GM21390 (cell line): ENCODE results near the gene TGFB1.
"Not testable (repeated sequence)": the region's sequence is repeated elsewhere in the genome, so short reads cannot be mapped to it uniquely, and the experiment has no call there.

Experiments
- ATAC-seq: cut with Tn5 transposase; IDR thresholded peaks from one replicate; pipeline ENCODE4 v1.9.1; 2021; ENCODE audit not compliant: unreplicated experiment

The TGFB1 gene

DNA sequence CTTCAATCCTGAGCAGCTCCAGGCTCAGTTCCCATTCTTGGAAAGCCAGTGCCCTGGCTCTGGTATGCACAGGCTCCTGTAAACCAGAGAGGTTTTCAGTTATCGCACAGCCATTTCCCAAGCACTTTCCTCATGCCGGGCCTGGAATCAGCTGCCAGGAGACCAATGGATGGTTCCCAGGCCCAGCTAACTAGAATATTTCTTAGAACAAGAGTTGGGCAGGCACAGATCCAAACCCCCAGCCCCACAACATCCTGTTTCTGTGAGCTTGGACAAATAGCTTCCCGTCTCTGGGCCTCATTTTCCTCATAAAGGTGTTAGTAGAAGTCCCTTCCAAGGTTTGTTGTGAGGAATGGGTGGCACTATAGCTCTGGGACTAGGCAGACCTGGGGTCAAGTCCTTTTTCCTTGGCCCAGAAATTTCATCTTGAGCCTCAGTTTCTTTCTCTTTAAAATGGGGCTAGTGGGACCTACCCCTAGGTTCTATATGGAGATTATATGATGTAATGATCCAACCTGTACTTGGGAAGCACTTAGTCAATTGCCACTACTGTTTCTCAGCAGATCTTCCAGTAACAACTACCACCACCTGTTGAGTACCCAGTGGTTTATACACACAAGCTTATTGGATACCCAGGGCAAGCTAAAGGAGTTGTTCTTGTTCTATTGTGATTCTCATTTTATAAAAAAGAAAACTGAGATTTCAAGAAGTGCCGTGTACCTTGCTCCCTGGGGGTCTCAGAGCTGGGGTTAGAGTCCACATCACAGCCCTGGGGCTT is 48.8 kb downstream of the TGFB1 start:
- ATAC-seq = no peak

DNA sequence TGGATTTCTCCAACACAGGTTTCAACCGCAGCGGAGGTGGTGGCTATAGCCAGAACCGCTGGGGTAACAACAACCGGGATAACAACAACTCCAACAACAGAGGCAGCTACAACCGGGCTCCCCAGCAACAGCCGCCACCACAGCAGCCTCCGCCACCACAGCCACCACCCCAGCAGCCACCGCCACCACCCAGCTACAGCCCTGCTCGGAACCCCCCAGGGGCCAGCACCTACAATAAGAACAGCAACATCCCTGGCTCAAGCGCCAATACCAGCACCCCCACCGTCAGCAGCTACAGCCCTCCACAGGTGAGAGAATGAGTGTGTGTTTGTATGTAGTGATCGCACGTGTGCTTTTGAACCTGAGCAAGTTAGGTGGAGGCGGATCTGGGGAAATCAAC is 49.8 kb downstream of the TGFB1 start:
- ATAC-seq = no peak

DNA sequence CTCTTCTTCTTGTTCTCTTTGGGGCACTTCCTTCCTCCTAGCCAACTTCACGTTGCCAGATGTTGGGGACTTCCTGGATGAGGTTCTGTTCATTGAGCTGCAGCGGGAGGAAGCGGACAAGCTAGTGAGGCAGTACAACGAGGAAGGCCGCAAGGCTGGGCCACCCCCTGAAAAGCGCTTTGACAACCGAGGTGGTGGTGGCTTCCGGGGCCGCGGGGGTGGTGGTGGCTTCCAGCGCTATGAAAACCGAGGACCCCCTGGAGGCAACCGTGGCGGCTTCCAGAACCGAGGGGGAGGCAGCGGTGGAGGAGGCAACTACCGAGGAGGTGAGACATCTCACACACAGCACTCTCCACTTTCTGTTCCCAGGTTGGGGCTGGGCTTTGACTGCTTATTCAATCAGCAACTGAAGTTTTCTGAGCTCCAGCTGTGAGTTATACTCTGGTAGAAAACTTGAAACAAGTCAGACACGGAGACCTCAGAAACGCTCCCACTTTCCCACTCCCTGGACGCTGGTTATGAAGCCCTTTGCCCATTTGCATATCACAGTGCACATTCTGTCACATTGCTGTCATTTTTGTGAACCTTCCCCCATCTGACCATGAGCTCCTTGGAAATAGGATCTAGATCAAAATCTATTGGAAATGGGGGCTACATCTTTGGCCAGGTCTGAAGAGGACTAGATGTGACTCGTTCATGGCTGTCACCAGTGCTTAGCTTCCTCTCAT is 50.9 kb downstream of the TGFB1 start:
- no peak for ATAC-seq

DNA sequence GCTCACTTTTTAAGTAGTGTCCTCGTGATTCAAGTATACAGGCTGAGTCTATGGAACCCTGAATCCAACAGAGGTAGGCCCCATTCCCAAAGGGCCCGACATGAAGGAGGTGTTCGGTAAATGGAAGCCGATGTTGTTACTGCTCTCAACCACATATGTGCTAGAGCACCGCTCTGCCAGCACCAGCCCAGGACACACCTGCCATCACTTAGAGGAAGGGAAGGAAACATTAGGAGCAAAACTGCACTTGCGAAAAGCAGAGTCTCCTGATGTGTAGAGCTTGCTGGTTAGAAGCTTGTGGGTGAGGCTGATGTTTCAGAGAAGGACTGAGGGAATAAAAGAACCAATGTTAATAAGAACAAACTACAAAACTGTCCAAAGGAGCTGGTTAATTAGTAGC is 53.2 kb downstream of the TGFB1 start:
- ATAC-seq = no peak

DNA sequence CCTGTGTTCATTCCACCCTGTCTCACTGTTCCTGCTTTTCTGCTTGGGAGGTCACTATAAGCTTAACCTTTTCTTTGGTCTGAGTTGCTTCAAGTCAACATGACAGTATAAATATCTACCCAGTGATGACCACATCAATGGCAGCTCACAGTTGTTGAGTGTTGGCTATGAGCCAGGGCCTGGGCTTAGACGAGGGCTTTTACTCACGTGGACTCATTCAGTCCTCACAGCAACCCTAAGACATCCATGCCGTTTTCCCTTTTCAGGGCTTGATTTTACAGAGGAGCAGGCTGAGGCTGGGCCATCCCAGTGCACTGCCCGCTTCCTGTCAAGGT is 54.0 kb downstream of the TGFB1 start:
- no peak for ATAC-seq

DNA sequence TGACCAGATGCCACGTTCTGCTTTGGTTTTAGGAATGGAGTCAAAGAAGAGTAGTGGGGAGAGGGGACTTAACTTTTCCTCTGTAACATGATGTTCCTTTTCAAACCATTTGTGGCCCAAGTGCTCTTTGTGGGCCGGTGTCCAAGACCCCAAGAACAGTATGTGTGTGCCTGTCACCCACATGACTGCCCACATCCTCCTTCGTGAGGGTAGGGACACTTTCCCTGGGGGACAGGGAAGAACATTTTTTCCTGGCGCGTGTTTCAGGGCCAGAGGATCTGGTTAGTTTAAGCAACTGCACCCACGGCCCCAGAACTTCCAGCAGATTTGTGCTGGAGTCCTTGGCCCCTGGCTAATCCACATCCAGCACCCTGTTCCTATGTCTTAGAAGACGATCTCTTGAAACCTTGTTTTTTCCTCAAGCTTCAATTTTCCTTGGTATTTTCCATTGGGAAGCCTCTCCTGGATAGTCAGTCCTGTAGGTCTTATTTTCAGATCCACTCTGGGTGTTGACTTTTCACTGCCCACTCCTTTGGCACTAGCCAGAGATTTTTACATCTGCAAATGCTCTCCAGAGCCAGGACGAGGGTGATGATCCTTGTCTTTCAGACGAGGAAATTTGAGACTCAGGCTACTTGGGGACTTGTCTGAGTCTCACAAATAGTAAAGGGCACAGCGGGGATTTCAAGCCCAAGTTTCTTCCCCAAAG is 54.5 kb downstream of the TGFB1 start:
- no peak for ATAC-seq

DNA sequence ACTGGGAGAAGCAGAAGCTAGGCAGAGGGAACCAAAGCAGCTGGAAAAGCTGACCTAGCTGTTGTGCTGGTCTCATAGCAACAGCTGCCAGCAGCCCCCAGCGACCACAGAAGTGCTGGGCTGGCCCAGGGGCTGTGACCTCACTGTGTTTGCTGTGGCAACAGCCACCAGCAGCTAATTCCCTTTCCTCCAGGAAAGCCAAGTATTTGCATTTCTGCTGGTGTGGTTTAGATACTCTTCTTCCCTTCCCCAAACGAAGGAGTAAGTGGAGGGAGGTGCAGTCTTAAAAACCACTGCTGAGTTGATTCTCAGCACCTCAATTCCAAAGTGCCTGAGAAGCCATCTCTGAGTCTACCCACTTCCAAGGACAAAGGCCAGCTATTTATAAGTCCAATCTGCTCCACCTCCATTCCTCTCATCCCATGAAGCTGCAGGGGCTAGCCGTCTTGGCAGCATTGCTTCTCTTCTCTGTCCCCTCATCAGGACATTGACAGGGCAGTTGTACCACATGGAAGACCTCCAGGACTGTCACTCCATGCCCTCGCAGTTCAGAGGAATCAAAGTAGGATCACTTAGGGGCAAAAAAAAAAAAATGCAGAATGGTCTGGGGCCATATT is 55.3 kb downstream of the TGFB1 start:
- no peak for ATAC-seq

DNA sequence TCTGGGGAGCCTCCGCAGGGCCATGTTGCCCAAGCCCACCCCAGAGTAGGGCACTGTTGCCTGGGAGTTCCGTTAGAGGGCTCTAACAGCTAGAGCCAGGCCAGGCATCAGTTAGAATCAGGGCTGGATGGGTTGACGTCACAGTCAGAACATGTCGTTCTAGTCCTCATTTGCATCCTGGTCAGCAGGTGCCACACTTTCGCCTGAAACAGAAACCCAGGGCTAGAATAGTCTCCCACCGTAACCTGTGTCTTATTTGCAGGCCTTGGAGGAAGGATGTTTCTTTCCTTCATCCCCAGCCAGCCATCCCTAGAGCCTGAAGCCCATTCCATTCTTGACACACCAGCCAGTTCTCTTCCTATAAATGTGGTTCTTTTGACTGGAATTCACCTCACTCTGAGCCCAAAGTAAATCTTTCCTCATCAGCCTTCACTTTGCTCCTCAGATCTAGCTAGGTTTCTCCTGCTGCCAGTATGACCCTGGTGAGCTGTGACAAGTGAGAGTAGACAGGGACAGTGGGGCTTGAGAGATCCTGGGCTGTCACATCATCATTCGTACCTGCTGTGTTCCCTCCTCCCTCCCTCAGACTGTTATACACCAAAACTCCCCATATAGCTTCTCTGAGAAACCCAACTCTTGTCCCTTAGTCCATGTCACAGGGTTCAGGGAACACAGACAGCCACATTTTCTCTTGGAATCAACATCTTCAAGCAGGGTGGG is 55.9 kb downstream of the TGFB1 start:
- no peak for ATAC-seq

DNA sequence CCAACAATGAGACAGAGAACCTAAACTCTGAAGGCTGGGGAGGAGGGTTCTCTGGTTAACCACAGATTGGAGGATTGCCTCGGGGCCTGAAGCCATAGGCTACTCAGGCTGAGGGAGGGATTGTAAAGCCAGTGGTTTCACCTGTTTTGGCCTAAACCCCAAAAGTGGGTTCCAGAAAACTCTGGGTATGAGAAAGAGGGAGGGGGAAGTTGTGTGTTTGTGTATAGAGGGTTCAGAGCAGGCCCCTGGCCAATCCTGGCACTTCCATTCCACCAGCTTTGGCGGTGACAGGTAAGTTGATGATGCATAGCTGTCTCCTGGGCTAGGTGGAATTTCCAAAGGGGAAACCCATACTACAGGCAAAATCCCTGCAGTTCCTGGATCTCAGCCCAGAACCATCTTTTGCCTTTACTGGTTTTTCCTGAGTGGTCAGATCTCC is 57.3 kb downstream of the TGFB1 start:
- no peak for ATAC-seq

DNA sequence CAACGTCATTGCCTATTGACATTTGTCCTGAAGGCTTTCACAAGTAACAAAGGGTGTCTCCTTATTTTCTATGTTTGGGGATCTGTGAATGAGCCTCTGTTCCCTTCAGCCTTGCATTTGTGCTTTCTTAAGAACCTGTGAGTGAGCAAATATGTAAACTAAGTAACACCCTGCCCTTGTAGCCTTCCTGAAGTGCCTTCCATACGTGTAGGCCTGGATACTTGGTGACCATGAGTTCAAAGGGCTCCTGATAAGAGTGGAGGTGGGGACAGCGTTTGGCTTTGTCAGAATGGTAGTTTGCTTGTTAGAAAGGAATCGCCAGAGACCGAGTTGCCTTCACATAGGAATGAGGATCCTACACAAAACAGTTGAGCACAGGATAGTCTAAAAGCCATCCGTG is 58.2 kb downstream of the TGFB1 start:
- no peak for ATAC-seq

DNA sequence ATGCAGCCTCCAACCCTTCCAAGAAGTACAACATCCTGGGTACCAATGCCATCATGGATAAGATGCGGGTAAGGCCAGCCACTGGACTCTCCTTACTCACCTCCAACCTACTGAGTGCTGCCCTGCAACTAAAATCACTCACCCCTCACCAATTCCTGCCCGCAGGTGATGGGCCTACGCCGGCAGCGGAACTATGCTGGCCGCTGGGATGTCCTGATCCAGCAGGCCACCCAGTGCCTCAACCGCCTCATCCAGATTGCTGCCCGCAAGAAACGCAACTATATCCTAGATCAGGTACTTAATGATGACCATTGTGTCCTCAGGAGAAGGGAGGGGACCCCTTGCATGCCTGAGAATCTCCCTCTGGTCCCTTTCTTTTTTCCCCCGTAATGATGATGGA is 59.3 kb downstream of the TGFB1 start:
- no peak for ATAC-seq

DNA sequence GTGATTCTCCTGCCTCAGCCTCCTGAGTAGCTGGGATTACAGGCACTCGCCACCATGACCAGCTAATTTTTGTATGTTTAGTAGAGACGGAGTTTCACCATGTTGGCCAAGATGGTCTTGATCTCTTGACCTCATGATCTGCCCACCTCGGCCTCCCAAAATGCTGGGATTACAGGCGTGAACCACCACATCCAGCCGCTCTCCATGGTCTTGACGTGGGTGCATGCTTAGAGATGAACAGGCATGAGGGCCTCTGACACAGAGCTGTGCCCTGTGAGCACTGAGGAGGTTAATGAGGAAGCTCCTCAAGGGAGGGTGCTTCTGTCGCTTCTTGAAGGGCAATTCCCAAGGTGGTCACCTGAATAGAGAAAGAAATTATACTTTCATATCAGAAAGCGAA is 63.9 kb downstream of the TGFB1 start:
- ATAC-seq = not testable (repeated sequence)

DNA sequence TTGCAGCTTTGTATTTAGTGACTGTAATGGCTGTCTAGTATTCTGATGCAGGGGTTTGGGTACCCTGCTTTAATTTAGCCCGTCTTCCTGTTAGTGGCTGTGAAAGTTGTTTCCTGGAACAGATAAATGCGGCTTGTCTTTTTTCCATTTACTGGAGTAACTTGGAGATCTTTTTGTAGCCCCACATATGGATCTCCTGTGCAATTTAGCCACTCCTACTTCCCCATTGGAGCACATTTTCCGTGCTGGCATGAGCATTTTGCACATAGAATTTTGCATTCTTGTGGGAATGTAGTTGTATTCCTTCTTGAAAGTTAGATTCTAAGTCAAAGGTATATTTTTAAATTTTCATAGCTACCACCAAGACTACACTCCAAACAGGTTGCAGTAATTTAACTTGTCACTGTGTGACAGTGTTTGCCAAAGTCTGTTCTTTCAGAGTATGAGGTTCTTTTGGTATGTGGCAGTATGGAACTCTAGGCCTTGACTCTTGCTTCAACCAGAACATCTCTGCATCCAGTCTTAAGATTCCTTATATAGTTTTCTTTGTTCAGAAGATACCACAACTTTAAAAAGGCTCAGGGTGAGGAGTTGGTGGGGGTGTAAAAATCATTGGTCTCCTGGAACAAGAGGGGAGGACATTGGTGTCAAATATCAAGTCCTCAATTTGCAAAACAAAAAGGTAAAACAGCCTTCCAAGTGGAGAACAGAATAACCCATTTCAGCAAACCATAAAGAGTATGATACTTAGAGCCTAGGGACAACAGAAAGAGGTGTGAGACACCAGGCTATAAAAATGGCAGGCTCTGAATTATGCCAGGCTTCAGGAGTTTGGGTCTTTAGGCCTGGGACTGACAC is 64.8 kb downstream of the TGFB1 start:
- ATAC-seq = no peak
